ENCODE results near the gene MCCC1.

- TF ChIP-seq CTCF (IDR thresholded peaks at IDR 0.05) (no peak), POLR2A (IDR thresholded peaks at IDR 0.05) (no peak)
These were observed 18.7 kb downstream of the MCCC1 start for GRCh38 chr3:183080628-183081027.
